ENCODE results near the gene LPIN1.
"Not testable (repeated sequence)": the region's sequence is repeated elsewhere in the genome, so short reads cannot be mapped to it uniquely, and the experiment has no call there.

DNA sequence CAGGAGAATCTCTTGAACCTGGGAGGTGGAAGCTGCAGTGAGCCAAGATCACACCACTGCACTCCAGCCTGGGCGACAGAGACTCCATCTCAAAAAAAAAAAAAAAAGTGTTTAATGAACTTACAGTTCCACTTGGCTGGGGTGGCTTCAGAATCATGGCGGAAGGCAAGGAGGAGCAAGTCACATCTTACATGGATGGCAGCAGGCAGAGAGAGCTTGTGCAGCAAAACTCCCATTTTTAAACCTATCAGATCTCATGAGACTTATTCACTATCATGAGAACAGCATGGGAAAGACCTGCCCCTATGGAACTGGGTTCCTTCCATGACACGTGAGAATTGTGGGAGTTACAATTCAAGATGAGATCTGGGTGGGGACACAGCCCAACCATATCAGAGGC is 113.5 kb downstream of the LPIN1 start:
- TF ChIP-seq, protein P1, sequence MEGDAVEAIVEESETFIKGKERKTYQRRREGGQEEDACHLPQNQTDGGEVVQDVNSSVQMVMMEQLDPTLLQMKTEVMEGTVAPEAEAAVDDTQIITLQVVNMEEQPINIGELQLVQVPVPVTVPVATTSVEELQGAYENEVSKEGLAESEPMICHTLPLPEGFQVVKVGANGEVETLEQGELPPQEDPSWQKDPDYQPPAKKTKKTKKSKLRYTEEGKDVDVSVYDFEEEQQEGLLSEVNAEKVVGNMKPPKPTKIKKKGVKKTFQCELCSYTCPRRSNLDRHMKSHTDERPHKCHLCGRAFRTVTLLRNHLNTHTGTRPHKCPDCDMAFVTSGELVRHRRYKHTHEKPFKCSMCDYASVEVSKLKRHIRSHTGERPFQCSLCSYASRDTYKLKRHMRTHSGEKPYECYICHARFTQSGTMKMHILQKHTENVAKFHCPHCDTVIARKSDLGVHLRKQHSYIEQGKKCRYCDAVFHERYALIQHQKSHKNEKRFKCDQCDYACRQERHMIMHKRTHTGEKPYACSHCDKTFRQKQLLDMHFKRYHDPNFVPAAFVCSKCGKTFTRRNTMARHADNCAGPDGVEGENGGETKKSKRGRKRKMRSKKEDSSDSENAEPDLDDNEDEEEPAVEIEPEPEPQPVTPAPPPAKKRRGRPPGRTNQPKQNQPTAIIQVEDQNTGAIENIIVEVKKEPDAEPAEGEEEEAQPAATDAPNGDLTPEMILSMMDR (IDR thresholded peaks at IDR 0.05 in 8 of 11, conservative IDR thresholded peaks at IDR 0.05 in 3 of 11) = not testable (repeated sequence)
- TF ChIP-seq POLR2A, POLR2AphosphoS5 (IDR thresholded peaks at IDR 0.05): not testable (repeated sequence)
